Liver (tissue), 3 donors: Measurements from ENCODE around the gene LIFR.

ENCODE experiments used
- ATF3 ChIP-seq: IDR thresholded peaks from 2 replicates; pipeline ENCODE4 v1.6.1; 2016; ENCODE audit warnings: antibody characterized with exemption
- FOXA1 ChIP-seq: IDR thresholded peaks from 2 replicates; pipeline ENCODE4 v1.6.1; 2016; ENCODE audit warnings: antibody characterized with exemption
- GABPA ChIP-seq, 2 donors: IDR thresholded peaks in 1 of 2; conservative IDR thresholded peaks in 1 of 2; 2 replicates each; pipeline ENCODE4 v1.6.1; 2016; ENCODE audit warnings: antibody characterized with exemption in 2 of 2, mild to moderate bottlenecking in 1 of 2, moderate library complexity in 1 of 2
- REST ChIP-seq: IDR thresholded peaks from 2 replicates; pipeline ENCODE4 v1.6.1; 2016; ENCODE audit warnings: antibody characterized with exemption, mild to moderate bottlenecking
- TAF1 ChIP-seq: conservative IDR thresholded peaks from 2 replicates; pipeline ENCODE4 v1.6.1; 2016; ENCODE audit warnings: antibody characterized with exemption, mild to moderate bottlenecking
- YY1 ChIP-seq: IDR thresholded peaks from 2 replicates; pipeline ENCODE4 v1.6.1; 2016; ENCODE audit warnings: antibody characterized with exemption, mild to moderate bottlenecking
- TF ChIP-seq, protein P1 (sequence below): fragments of 150-350 bp; IDR thresholded peaks from 2 replicates; pipeline ENCODE4 v1.5.1; 2017; ENCODE audit warnings: improper control_type of control experiment, low read depth, low read length; ENCODE audit not compliant: missing input control
- donor health status: healthy.
- donor health status: healthy.

- TF ChIP-seq, protein P1, sequence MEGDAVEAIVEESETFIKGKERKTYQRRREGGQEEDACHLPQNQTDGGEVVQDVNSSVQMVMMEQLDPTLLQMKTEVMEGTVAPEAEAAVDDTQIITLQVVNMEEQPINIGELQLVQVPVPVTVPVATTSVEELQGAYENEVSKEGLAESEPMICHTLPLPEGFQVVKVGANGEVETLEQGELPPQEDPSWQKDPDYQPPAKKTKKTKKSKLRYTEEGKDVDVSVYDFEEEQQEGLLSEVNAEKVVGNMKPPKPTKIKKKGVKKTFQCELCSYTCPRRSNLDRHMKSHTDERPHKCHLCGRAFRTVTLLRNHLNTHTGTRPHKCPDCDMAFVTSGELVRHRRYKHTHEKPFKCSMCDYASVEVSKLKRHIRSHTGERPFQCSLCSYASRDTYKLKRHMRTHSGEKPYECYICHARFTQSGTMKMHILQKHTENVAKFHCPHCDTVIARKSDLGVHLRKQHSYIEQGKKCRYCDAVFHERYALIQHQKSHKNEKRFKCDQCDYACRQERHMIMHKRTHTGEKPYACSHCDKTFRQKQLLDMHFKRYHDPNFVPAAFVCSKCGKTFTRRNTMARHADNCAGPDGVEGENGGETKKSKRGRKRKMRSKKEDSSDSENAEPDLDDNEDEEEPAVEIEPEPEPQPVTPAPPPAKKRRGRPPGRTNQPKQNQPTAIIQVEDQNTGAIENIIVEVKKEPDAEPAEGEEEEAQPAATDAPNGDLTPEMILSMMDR: no peak
- TF ChIP-seq GABPA (IDR thresholded peaks at IDR 0.05 in 1 of 2, conservative IDR thresholded peaks at IDR 0.05 in 1 of 2) (no peak), REST (no peak), FOXA1 (no peak), ATF3 (no peak), YY1 (no peak), TAF1 (no peak)
Measured at GRCh38 chr5:38534156-38534453, 22.3 kb downstream of the LIFR start.
